T-helper 2 cell treated with Interferon-gamma antibody and Interleukin-4, amounts not matched to agents 5 μg/mL and 100 μg/mL, for 36 hours (primary cell): ENCODE data around the gene SLC47A1.

Source experiments
- DNase-seq: peaks from one replicate; pipeline ENCODE4 v3.0.0; 2021; ENCODE audit warnings: low spot score
- H3K27ac Mint-ChIP-seq: one replicate; pipeline ENCODE4 v1.8.0; 2021; ENCODE audit warnings: mild to moderate bottlenecking, mixed read lengths
- H3K27me3 Mint-ChIP-seq: one replicate; pipeline ENCODE4 v1.8.0; 2021; ENCODE audit warnings: low read depth, mixed read lengths
- H3K36me3 Mint-ChIP-seq: one replicate; pipeline ENCODE4 v1.8.0; 2021; ENCODE audit warnings: low read depth, mixed read lengths
- H3K4me1 Mint-ChIP-seq: one replicate; pipeline ENCODE4 v1.8.0; 2021; ENCODE audit warnings: low read depth, mixed read lengths
- H3K4me3 Mint-ChIP-seq: one replicate; pipeline ENCODE4 v1.8.0; 2022; ENCODE audit warnings: mild to moderate bottlenecking, moderate library complexity, mixed read lengths
- H3K9me3 Mint-ChIP-seq: one replicate; pipeline ENCODE4 v1.8.0; 2021; ENCODE audit warnings: mixed read lengths

Gene SLC47A1

DNA sequence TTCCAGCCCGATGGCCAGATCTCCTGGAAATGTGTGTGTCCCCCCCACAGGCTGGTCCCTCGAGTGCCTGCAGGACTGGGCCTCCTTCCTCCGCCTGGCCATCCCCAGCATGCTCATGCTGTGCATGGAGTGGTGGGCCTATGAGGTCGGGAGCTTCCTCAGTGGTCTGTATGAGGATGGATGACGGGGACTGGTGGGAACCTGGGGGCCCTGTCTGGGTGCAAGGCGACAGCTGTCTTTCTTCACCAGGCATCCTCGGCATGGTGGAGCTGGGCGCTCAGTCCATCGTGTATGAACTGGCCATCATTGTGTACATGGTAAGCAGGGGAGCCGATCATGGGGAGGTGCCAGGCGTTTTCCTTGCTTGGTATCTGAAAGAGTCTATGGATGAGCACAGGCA is 22.1 kb downstream of the SLC47A1 start:
- no peaks in the 10 kb centered on the region for H3K9me3 Mint-ChIP-seq
- H3K4me3 Mint-ChIP-seq = no peak overlapping the region
- H3K27ac Mint-ChIP-seq = no peak overlapping the region
- no peak for DNase-seq
- no peaks in the 10 kb centered on the region for H3K4me1 Mint-ChIP-seq
- H3K36me3 Mint-ChIP-seq = no peaks in the 10 kb centered on the region
- H3K27me3 Mint-ChIP-seq = peaks cover 15% of the 10 kb centered on the region

DNA sequence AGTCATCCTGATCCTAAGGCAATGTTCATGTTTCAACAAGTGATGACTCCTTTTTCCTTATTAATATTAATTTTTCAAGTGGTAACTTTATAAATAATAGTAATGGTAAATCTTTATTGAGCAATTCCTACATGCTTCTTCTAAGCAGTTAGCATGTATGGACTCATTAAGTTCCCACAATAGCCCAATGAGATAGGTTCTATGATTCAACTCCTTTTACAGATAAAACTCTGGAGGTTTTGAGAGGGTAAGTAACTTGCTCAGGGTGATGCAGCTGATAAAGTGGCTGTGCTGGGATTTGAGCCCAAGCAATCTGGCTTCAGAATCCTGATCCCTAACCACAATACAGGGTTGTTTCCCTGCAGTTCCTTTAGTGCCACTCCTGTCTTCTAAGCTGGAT is 25.3 kb downstream of the SLC47A1 start:
- H3K9me3 Mint-ChIP-seq = no peaks in the 10 kb centered on the region
- DNase-seq = no peak
- no peak overlapping the region for H3K4me3 Mint-ChIP-seq
- no peak overlapping the region for H3K27ac Mint-ChIP-seq
- no peaks in the 10 kb centered on the region for H3K4me1 Mint-ChIP-seq
- no peaks in the 10 kb centered on the region for H3K36me3 Mint-ChIP-seq
- H3K27me3 Mint-ChIP-seq = peaks cover 13% of the 10 kb centered on the region

DNA sequence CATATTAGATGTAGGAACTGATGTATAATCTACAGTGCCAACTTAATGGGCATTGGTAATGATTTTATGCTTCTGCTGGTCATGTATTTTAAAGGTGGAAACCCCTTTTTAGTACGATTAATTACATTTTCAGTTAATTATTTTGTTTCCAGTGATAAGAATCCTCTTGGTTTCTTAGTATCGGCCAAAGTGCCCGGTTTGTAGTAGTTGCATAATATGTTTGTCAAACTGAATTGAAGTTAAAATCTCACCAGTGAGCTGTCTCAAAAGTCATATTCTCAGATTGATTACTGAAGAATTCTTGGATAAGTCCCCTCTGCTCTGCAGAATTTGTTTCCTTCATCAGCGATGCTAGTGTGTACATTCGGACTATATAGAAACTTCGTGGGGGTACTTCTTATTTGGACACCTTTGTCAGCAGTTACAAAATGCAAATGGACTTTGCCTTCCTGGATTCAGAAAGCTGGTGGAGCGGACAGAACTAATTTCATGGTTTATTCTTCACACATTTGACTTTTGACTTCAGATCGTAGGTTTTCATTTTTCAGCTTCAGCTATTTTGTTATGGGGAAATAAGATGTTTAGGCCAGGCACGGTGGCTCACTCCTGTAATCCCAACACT is 28.2 kb downstream of the SLC47A1 start:
- H3K27me3 Mint-ChIP-seq = peaks cover 8% of the 10 kb centered on the region
- no peak for DNase-seq
- no peak overlapping the region for H3K27ac Mint-ChIP-seq
- H3K36me3 Mint-ChIP-seq = no peaks in the 10 kb centered on the region
- no peaks in the 10 kb centered on the region for H3K4me1 Mint-ChIP-seq
- no peaks in the 10 kb centered on the region for H3K9me3 Mint-ChIP-seq
- no peak overlapping the region for H3K4me3 Mint-ChIP-seq

DNA sequence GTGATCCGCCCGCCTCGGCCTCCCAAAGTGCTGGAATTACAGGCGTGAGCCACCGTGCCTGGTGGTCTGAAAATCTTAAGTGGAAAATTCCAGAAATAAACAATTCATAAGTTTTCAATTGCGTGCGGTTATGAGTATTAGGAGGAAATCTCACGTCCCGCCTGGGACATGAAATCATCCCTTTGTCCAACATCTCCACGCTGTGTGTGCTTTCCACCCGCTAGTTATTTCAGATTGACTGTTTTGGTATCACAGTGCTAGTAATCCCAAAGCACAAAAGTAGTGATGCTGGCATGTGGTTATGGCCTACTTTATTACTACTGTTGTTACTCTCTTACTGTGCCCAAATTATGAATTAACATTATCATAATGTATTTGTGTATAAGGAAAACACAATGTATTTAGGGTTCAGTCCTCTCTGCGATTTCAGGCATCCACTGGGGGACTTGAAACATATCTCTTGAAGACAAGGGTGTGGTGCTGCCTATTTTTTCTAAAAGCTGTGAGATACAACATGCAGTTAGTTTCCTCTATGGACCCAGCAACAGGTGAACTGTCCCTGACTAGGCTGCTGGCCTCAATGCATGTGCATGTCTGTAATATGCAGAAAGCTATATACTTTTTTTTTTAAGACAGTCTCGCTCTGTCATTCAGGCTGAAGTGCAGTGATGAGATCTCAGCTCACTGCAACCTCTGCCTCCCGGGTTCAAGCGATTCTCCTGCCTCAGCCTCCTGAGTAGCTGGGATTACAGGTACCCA is 32.3 kb downstream of the SLC47A1 start:
- H3K9me3 Mint-ChIP-seq = no peaks in the 10 kb centered on the region
- H3K4me3 Mint-ChIP-seq = no peak overlapping the region
- no peaks in the 10 kb centered on the region for H3K4me1 Mint-ChIP-seq
- no peak for DNase-seq
- H3K36me3 Mint-ChIP-seq = no peaks in the 10 kb centered on the region
- H3K27me3 Mint-ChIP-seq = peaks cover 5% of the 10 kb centered on the region
- H3K27ac Mint-ChIP-seq = no peak overlapping the region

DNA sequence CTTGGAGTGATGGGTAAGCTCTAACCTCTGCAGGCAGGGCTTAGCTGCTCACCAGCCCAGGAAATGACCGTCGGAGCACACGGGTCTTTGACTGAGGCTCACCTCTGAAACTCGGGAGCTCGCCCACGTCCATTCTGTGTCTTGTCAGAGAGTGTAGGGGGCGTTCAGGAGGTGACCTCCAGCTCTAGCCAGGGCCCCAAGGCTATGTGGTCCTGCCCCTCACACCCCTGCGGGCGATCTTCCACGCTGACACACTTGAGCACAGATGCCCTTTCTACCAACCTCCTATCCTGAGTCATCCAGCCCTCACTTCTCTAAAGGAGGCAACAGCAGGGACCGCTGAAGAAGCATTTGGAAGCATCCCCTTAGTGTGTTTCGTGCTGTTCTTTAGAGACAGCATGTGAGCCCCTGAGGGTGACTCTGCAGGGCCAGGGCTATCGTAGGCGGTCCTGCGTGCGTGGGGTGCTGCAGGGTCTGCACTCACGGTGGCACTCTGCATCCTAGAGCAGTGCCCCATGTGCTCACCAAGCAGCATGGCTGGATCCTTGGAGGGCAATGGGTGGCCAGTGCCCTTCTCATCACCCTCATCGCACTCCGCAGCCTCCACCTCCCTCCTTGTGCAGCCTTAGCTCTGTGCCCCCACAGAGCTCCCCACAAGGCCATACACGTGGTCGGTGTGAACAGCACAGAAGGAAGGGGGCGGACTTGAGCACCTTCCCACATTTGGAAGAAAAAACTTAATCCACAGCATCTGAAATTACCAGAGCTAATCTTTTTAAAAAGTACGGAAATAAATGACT is 33.8 kb downstream of the SLC47A1 start:
- Mint-ChIP-seq H3K27me3 (peaks cover 10% of the 10 kb centered on the region), H3K9me3 (no peaks in the 10 kb centered on the region), H3K27ac (no peak overlapping the region), H3K36me3 (no peaks in the 10 kb centered on the region), H3K4me3 (no peak overlapping the region), H3K4me1 (no peaks in the 10 kb centered on the region)
- no peak for DNase-seq

DNA sequence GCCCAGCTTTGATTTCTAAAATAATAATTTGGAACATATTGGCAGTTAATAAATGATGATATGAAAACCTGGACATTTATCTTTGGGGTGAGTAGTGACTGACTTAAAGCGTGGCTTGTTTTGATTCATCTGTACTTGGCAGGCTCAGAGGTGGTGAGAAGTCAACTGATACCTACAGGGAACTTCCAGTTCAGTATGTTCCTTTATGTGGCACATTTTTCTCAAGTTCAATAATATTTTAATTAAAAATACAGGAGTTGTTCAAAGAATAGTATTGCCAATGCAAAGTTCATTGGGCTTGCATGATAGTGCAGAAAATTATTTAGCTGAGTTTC is 34.3 kb downstream of the SLC47A1 start:
- no peaks in the 10 kb centered on the region for H3K4me1 Mint-ChIP-seq
- no peak for DNase-seq
- peaks cover 13% of the 10 kb centered on the region for H3K27me3 Mint-ChIP-seq
- no peaks in the 10 kb centered on the region for H3K36me3 Mint-ChIP-seq
- H3K9me3 Mint-ChIP-seq = no peaks in the 10 kb centered on the region
- no peak overlapping the region for H3K4me3 Mint-ChIP-seq
- no peak overlapping the region for H3K27ac Mint-ChIP-seq

DNA sequence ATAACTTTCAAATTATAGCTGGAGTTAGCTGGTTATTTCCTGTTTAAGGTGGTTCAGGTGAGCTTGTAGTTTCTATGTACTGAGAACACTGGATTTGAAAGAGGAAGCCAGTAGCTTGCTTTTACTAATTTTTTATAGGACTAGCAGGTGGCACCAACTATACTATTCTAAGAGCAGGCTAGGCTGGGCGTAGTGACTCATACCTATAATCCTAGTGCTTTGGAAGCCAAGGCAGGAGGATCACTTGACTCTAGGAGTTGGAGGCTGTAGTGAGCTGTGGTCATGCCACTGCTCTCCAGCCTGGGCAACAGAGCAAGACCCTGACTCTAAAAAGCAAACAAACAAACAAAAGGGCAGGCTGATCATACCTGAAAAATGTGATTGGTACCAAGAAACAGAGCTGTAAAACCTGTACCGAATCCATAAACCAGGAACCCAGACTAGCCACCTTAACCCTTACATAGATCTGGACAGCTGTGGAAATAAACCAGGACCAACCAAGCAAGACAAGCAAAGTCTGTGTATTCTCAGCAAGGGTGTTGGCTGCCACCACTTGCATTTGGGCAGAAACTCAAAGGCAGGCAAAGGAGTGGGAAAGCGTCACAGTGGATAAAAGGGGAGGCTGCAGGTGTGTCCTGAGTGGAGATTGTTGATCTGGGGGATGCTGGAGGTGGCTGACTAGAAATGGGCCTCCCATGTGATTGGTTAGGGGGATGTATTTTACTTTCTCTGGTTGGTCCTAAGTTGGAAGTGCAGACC is 36.3 kb downstream of the SLC47A1 start:
- Mint-ChIP-seq H3K27me3 (peaks cover 13% of the 10 kb centered on the region), H3K4me3 (no peak overlapping the region), H3K9me3 (no peaks in the 10 kb centered on the region), H3K27ac (no peak overlapping the region), H3K4me1 (no peaks in the 10 kb centered on the region), H3K36me3 (no peaks in the 10 kb centered on the region)
- no peak for DNase-seq

DNA sequence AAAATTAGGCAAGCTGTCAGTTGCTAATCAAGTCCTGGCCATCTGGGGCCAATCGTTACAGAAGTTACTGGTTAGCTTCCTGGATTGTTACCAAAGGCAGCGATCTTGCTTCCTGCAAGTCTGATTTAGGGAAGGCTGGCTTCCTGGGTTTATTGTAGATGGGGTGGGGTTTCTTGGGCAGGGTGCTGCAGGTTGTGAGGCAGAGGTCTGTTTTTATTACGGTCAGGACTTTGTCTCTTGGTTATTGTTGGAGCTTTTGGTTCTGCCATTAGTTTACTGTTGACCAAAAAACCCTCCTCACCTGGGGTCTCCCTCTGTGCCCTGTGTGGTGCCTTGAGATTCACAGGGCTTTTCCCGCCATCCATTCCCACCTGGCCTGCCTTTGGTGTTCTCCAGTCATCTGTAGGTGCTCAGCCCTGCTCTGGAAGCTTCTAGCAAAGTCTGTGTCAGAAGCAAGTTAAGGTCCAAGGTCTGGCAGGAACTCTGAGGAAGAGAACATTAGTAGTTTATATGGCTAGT is 36.9 kb downstream of the SLC47A1 start:
- H3K9me3 Mint-ChIP-seq = no peaks in the 10 kb centered on the region
- H3K4me1 Mint-ChIP-seq = no peaks in the 10 kb centered on the region
- no peak overlapping the region for H3K4me3 Mint-ChIP-seq
- no peaks in the 10 kb centered on the region for H3K36me3 Mint-ChIP-seq
- no peak for DNase-seq
- H3K27ac Mint-ChIP-seq = no peak overlapping the region
- H3K27me3 Mint-ChIP-seq = peaks cover 13% of the 10 kb centered on the region

DNA sequence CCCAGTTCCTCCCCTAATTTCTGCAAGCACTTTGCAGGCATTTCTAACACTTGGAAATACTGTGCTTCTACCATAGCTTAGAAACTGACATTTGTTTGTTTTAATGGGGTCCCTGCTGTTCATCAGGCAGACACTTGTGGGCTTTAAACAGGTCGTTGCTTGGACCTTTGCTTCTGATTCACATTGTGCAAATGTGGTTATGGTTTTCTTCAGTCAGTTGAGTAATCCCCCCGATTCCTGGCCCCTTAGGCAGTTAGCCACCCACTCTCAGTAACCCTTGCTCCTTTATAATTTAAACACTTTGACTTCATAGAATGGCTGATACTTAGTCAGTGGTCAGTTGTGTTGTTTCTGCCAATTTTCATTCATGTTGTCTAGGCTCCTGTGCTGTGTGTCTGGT is 39.4 kb downstream of the SLC47A1 start:
- H3K4me1 Mint-ChIP-seq = no peaks in the 10 kb centered on the region
- no peak overlapping the region for H3K27ac Mint-ChIP-seq
- H3K27me3 Mint-ChIP-seq = peaks cover 20% of the 10 kb centered on the region
- H3K4me3 Mint-ChIP-seq = no peak overlapping the region
- no peaks in the 10 kb centered on the region for H3K9me3 Mint-ChIP-seq
- no peaks in the 10 kb centered on the region for H3K36me3 Mint-ChIP-seq
- no peak for DNase-seq

DNA sequence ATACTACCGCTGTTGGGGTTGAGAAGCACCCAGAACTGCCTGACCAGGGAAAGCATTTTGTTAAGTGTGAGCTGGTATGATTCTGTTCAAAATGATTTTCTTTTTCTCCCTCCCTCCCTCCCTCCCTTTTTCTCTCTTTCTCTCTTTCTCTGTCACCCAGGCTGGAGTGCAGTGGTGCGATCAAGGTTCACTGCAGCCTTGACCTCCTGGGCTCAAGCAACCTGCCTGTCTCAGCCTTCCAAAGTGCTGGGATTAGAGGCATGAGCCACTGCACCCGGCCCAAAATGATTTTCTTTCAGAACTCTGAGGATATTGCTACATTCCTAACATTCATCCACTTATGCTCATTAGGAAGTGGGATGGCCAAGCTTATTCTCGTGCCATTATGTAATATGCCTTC is 41.3 kb downstream of the SLC47A1 start:
- no peaks in the 10 kb centered on the region for H3K4me1 Mint-ChIP-seq
- no peak overlapping the region for H3K4me3 Mint-ChIP-seq
- H3K36me3 Mint-ChIP-seq = no peaks in the 10 kb centered on the region
- DNase-seq = no peak
- no peaks in the 10 kb centered on the region for H3K9me3 Mint-ChIP-seq
- H3K27ac Mint-ChIP-seq = no peak overlapping the region
- H3K27me3 Mint-ChIP-seq = peaks cover 30% of the 10 kb centered on the region

DNA sequence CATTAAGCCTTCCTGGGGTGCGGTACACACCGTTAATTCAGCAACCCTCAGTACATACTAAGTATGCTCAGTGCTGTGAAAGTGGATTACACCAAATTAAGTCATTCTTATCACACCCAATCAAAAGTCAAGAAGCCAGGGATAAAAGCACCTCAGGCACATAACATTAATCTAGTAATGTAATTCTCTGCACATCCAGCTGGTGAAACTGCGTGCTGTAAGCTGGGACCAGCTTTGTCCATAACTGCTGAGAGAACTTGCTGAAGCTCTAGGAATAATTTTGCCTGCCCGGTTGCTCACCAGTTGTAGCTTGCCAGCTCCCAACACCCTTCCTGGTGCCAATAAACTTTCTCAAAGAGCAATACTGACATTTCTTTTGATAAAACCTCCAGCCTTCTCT is 44.9 kb downstream of the SLC47A1 start:
- peaks cover 37% of the 10 kb centered on the region for H3K27me3 Mint-ChIP-seq
- H3K36me3 Mint-ChIP-seq = no peaks in the 10 kb centered on the region
- no peaks in the 10 kb centered on the region for H3K4me1 Mint-ChIP-seq
- no peak for DNase-seq
- no peak overlapping the region for H3K4me3 Mint-ChIP-seq
- no peaks in the 10 kb centered on the region for H3K9me3 Mint-ChIP-seq
- no peak overlapping the region for H3K27ac Mint-ChIP-seq

DNA sequence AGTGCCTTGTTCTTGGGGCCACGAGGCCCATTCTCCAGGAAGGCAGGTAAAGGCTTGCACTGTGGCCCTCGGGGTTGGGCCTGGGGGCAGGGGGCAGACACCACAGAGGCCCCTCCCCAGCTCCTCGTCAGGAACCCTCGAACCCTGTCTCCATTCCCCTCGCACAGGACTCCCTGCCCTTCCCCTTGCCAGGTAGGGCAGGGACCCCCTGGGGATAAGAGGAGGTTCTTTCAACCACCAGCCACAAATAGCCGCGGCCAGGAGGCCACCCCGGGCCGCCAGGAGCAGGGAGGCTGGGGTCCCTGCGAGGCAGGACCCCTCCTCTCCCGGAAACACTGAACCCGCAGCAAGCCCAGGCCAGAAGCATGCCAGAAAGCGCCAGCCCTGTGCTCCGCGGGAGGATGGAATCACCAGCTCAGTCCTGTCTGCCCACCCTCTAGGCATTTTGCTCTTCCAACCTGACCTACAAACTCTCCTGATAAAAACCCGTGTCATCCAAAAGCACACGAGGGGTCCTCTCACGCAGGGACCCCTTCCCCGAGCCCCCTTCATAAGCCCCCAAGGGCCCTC is 45.6 kb downstream of the SLC47A1 start:
- no peak overlapping the region for H3K27ac Mint-ChIP-seq
- H3K9me3 Mint-ChIP-seq = no peaks in the 10 kb centered on the region
- no peaks in the 10 kb centered on the region for H3K4me1 Mint-ChIP-seq
- H3K4me3 Mint-ChIP-seq = no peak overlapping the region
- no peak for DNase-seq
- H3K36me3 Mint-ChIP-seq = no peaks in the 10 kb centered on the region
- peaks cover 37% of the 10 kb centered on the region for H3K27me3 Mint-ChIP-seq

DNA sequence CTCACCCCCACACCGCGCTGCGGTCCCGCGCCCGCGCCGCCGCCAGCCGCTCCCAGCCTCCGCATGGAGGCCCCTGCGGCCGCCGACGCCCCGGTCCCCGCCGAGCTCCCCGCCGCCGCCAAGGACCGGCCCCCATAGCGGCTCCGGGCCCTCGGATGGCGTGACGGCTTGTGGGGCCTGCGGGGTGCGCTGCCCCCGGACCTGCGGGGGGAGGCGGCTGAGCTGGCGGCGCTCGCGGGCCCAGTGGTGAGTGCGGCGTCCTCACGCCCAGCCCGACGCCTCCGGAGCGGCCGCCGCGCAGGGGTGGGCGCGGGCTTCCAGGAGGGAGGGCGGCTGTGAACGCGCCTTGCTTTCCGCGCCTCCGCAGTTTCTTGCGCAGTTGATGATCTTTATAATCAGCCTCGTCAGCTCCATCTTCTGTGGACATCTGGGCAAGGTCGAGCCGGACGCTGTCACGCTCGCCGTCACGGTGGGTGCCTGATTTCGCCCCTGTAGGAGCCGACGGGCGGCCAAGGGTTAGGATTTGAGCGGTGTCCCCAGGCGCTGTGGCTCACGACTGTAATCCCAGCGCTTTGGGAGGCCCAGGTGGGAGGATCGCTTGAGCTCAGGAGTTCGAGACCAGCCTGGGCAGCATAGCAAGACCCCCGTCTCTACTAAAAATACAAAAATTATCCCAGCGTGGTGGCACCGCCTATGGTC is 46.4 kb downstream of the SLC47A1 start:
- H3K4me1 Mint-ChIP-seq = no peaks in the 10 kb centered on the region
- peaks cover 37% of the 10 kb centered on the region for H3K27me3 Mint-ChIP-seq
- no peak overlapping the region for H3K27ac Mint-ChIP-seq
- H3K4me3 Mint-ChIP-seq = no peak overlapping the region
- DNase-seq = no peak
- no peaks in the 10 kb centered on the region for H3K9me3 Mint-ChIP-seq
- H3K36me3 Mint-ChIP-seq = no peaks in the 10 kb centered on the region
